Measurements from ENCODE around the gene DCLK2.

- TF ChIP-seq, protein P1, sequence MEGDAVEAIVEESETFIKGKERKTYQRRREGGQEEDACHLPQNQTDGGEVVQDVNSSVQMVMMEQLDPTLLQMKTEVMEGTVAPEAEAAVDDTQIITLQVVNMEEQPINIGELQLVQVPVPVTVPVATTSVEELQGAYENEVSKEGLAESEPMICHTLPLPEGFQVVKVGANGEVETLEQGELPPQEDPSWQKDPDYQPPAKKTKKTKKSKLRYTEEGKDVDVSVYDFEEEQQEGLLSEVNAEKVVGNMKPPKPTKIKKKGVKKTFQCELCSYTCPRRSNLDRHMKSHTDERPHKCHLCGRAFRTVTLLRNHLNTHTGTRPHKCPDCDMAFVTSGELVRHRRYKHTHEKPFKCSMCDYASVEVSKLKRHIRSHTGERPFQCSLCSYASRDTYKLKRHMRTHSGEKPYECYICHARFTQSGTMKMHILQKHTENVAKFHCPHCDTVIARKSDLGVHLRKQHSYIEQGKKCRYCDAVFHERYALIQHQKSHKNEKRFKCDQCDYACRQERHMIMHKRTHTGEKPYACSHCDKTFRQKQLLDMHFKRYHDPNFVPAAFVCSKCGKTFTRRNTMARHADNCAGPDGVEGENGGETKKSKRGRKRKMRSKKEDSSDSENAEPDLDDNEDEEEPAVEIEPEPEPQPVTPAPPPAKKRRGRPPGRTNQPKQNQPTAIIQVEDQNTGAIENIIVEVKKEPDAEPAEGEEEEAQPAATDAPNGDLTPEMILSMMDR (IDR thresholded peaks at IDR 0.05): no peak
- TF ChIP-seq POLR2A (IDR thresholded peaks at IDR 0.05): no peak
Measured at GRCh38 chr4:150258569-150258968, 180.3 kb downstream of the DCLK2 start.

Data from ovary (tissue), 3 donors.